Suppressor macrophage treated with lipopolysaccharide for 4 hours (primary cell): ENCODE data around the gene BFSP1.

Source experiments
- DNase-seq: peaks from one replicate; pipeline ENCODE4 v3.0.0-alpha.2; 2020

BFSP1 gene

DNA sequence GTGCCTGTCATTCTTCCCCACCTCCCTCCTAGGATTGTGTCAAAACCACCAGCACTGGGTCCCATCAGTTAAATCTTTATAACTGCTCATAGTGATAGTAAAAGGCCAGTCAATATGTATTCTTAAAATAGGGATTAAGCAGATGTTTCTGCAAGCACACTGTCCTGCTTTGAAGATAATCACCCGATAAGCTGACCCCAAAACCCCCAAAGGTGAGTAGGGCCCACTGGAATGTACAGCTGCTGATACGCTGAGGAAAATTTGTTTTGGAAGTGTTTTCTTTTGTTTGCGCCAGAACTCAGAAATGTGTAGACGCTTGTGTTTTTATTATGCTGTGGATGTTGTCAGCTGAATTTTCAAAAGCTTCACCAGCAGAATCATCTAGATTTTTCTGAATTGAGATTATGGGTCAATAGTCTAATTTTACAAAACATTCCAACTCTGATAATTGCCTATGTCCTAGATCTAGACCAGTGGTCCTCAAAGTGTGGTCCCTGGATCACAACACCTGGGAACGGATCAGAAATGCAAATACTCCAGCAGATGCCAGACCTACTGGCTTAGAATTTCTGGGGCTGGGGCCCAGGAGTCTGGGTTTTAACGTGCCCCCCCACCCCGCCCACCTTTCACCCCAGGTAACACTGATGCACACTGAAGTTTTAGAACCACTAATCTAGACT is 11.4 kb downstream of the BFSP1 start:
- no peak for DNase-seq

DNA sequence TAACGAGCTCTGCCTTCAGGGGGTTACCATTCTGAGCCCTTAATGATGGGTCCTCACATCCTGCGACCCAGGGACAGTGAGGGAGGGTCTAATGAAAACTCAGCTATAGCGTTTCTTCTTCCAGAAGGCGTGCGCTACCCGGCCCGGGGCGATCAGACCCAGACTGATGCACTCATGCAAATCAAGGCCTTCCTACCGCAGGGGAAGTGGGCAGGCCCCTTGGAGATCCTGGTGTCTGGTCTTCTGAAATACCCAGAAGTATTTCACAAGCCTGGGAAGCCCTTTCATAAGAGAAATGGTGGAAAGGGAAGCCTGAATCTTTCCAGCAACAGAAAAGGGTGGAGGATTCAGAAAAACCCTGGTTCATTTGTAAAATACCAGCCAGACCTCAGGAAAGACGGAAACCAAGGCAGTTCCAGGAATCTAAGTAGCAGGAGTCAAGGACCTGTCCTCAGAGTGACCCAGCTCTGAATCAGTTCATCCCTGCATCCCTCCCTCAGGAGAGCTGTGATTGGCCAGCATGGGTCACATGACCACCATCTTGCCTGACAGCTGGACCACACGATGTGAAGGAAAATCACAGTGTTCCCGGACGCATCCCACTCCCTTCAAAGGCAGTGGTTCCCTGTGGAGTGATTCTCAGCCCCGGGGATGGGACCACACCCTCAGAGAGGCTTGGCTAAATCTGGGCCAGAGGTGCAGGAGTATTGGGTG is 12.7 kb downstream of the BFSP1 start:
- DNase-seq, result peak; percentile 78

DNA sequence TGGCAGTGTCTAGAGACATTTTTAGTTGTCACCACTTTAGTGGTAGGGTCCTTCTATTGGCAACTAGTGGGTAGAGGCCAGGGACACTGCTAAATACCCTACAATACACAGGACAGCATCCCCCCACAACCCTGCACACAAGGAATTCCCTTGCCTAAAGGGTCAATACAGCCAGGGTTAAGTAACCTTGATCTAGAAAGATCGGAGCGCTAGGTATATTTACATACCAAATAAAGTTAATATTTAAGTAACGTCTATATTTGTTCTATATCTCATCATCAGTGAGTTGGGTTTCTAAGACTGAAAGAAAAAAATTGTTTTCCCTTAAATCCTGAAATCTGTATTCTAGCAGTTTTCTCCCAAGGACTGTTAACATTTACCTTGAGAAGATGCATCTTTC is 16.1 kb downstream of the BFSP1 start:
- no peak for DNase-seq

DNA sequence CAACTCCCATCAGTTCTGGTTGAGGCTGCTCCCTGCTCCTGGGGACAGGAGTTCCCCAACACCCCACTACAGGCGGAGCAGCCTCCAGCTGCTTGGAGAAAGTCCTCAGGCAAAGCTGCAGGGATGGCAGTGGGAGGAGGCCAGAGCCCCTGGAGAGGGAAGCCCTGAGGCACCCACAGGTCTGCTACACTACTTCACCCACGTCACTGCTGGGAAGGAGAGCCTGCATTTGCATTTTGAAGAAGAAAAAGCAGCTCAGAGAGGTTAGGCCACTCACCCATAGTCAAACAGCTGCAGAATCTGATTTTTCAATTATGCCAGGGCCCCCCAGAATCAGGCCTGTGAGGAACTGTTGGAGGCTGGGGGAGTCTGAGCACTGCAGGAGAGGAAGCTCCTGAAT is 17.2 kb downstream of the BFSP1 start:
- DNase-seq, result no peak

DNA sequence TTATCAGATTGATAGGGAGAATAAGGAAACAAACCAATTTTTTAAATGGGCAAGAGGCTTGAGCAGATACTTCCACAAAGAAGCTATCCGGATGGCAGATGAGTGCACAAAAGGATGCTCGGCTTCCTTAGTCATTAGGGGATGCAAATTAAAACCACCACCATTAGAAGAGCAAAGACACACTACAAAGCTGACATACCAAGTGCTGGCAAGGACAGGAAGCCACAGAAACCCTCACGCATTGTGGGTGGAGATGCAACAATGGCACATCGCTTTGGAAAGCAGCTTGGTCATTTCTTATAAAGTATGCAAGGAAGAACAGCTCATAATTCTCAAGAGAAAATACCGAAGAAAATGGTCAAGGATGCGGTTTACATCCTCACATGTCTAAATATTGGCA is 19.8 kb downstream of the BFSP1 start:
- DNase-seq, result no peak

DNA sequence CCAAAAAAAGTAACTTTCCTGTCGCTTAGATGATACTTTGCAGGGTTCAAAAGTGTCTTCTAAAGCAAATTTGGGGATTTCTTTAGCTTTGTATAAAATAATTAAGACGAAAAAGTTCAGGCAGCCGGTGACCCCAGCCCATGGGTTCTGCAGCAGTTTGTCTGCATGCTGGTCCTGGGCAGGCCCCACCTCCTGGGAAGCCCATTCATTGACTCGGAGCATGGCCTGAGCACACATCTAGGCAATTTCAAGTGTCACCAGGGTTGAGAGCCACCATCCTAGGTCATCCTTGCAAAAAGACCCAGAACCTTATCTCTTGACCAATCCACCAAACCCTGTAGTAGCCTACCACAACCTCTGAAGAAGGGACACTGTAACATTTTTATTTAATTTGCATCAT is 20.6 kb downstream of the BFSP1 start:
- DNase-seq, result no peak

DNA sequence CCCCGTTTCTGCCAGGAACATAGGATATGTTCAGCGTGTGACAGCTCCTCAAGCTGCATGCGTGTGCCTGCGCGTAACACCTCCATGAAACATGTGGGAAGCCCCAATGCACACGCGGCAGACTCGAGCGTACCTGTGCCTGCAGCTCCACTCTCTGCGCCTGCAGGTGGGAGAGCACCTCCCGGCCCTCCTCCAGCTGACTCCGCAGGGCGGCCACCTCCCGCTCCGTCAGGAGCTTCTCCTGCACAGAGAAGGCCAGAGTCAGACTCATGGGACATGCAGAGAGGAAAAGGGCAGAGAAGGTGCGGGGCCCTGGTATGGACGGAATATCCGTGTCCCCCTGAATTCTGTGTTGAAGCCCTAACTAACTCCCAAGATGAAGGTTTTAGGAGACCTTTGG is 22.4 kb downstream of the BFSP1 start:
- no peak for DNase-seq

DNA sequence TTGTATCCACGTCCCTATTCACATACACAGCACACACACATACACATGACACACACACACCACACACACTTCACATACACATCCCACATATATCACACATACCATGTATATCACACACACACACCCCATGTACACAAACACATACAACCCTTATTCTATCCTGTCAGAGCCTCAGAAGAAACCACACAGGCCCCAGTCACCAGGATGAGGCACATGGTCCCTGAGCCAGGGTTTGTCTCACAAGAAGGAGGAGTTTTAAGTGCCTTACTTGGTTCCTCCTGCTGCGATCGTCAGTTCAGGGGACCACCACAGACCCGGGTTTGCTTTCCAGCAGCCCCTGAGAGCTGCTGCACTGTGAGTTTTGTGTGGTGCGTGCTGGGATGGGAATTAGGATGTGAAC is 23.6 kb downstream of the BFSP1 start:
- DNase-seq, result no peak

DNA sequence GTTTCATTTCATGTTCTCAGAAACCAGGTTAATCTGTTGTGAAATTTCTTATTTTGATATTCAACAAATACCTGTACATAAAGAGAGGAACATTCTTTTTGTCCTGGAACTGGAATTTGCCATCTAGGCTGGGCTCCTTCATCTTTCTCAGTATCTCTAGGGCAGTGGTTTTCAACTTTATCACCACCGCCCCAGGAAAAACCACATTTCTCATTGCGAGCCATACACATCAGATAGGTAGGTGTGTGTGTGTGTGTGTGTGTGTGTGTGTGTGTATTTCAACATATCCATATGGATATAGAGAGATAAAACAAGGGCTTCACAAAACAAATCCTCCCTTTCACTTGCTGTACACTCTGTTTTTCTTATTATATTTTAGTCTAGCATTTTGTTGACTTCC is 24.1 kb downstream of the BFSP1 start:
- DNase-seq, result no peak

DNA sequence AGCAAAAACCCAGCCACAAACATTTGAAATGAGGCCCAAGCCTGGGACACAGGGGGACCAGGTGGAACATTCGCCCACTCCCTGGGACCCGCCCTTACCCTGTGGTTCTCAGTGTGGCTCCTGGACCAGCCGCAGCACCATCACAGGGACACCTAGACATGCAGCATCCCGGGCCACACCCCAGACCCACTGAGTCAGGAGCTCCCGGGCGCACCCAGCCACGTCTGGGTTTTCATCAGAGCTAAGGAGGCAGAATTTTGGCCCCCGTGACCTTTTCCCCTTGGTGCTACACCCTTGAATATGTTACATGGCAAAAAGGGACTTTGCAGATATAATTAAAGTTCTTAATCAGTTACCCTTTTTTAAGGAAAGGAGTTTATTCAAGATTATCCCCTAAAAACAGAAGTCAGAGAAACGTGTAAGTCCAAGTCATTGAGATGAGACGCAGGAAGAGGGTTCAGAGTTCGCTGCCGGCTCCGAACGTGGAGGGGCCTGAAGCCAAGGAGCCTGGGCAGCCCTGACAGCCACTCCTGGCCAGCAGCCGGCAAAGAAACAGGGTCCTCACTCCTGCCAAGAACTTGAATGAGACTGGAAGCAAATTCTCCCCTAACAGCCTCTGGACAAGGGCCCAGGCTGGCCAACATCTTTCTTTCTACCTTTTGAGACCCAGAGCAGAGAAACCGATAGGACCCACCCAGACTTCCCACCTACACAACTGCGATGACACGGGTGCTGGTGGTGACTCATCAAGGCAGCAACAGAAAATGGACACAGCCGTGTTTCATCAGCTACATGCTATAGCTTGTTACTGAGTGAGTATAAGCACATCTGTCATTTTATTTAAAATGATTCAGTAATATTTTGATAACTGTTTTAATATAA is 25.3 kb downstream of the BFSP1 start:
- DNase-seq, result peak; percentile 62

DNA sequence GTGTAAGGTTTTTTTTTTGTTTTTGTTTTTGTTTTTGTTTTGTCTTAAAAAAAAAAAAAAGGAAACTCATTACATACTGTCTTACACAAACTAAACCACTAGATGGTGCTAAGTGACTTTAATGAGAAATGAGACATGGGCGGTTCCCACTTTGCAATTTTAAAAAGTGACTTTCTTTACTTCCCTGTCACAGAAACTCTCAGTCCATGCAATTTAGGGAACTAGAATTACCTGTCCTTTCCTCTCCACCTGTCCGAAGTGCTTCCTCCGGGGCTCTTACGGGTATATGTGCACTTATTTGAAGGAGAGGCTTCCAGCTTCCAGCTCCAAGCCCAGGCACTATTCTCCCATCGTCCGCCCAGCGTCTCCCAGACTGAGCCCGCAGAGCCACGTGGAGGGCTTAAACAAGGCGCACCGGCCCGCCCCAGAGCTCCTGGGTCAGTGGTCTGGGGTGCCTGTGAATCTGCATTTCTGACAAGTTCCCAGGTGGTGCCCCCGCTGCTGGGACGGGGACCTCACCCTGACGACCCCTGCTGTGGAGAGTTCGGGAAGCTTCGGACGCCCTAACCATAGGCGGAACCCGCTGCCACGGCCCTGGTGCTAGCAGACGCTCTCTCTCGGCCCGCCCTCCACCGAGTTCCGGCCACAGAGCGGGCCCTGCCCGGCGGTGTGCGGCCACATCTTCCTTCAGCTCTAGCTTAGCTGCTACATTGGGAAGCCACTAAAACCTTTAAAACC is 26.1 kb downstream of the BFSP1 start:
- peak; percentile 80 for DNase-seq

DNA sequence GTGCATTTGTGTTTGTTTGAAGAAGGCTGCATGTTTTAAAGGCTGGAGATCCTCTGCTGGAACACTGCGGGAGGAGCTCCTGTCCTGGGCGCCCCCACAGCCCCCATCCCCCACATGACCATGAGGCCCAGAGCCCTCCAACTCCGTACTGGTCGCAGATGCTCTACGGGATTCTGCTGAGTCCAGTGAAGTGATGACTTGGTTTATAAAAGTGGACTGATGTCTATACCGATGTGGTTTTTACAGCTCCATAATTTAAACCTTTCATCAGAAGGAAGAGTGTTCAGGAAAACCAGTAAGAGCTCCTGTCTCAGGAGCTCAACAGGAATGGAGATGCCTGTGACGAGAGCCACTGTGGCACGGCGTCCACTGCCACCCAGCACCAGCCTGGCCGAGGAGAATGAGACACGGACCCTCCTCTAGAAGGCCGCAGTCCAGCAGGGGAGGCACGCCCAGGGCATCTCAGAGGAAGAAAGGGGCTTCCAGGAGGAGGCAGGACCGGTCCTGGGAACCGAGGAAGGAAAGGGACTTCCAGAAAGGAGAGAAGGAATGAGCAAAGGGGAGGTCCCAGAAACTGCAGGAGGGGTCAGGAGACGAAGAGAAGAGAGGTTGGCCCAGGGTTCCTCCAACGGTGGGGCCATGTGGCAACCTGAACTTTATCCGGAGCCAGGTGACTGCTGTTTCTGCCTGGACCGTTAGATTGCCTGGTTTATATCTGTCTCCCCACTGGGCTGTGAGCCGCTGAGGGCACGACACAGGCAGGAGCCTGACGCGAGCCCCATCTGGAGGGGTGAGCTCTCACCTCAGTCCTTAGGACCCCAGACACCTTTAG is 26.9 kb downstream of the BFSP1 start:
- DNase-seq, result no peak

DNA sequence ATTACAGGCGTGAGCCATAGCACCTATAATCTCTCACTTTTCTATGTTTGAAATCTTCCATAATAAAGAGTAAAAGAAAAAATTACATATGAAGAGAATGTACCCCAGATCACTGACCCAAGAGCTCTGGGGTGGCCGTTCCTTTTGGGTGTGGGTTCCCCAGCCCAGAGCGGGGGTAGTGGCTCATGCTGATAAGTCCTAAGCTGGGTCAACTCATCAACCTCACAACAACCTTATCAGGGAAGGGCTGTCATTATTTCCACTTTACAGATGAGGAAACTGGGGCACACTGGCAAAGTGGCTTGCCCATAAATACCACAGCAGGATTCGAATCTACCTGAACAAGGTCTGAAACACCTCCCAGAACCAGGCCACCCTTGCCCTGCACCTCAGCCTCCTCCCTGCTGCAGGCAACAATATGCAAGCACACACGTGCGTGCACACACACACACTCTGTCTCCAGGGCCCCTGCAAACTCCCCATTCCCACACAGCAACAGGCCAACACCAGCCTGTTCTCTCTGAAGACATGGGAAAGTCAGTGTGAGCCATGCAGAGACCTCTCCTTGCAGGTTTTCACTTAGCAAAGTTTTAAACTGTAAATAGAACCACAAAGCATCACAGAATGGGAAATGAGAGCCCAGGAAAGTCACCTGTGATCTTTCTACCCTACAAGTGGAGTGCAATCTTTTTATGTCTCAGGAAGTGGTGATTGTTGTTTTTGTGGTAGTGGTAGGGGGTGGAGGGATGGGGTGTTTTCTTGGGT is 27.7 kb downstream of the BFSP1 start:
- no peak for DNase-seq

DNA sequence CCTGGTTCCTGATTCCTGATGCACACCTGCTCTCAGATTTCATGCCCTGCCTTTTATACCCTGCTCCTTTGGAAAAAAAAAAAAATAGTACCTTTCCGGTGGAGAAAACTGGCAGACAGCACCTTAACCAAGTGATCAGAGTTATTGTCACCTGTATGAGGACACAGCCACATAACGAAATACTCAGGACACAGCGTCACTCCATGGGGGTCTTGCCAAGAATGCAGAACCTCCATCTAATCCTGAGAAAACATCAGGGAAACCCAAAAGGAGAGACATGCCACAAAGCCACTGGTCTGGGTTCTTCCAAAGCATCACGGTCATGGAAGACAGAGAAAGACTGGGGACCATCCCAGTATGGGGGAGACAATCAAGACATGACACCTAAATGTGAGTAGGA is 29.1 kb downstream of the BFSP1 start:
- no peak for DNase-seq

DNA sequence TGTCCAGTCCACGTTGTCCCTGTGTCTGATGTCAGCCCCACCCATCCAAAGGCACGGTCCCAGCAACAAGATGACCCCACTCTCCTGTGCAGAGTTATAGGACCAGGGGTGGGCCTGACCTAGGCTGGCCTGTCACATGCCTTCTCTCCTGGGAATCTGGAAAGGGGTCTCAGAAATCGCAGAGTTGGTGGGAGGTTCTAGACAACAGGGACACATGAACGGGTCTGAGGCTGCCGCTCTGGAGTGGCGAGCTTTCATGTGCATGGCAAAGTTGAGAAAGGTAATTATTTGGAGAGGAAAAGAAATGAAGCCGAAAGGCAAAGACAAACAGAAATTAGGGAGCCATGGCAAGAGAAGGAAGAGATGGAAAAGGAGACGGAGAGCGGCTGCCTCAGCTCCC is 29.5 kb downstream of the BFSP1 start:
- no peak for DNase-seq

DNA sequence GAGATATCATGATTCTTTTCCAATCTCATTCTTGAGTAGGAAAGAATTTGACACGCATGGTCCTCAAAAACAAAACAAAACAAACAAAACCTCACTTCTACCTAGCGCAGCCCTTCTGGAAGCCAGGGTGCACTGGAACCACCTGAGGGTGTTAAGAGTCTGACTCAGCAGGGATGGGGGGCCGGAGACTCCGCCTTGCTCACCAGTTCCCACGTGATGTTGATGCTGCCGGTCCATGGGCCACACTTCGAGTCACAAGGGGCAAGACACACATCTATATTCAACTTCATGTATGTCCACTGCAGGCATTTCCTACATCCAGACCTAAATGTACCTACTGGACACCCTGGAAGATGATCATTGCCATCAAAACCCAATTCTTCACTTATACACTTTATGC is 30.4 kb downstream of the BFSP1 start:
- no peak for DNase-seq

DNA sequence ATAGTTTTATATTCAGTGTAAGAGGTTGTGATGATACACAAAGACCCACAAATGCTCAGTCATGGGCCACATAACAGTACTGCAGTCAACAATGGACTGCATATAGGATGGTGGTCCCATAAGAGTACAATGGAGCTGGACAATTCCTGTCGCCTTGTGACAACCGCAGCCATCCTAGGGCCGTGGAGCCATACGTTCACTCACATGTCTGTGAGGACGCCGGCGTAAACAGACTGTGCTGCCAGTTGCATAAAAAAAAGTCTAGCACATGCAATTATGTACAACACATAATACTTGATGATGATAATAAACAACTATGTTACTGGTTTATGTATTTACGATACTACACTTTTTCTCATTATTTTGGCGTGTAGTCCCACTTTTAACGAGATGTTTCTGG is 30.9 kb downstream of the BFSP1 start:
- no peak for DNase-seq

DNA sequence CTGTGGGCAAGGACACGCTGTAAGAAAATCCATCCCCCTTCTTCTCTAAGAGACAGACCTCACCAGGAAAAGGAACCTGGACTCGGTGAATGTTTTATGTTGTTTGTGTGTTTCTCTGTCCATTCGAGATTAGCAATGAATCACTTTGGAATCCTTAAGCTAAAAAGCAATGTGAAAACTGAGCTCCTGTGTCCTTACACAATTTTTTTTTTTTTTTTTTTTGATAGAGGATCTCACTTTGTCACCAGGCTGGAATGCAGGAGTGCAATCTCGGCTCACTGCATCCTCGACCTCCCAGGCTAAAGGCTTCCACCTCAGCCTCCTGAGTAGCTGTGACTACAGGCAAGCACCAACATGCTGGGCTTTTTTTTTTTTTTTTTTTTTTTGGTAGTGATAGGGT is 32.1 kb downstream of the BFSP1 start:
- DNase-seq, result no peak

DNA sequence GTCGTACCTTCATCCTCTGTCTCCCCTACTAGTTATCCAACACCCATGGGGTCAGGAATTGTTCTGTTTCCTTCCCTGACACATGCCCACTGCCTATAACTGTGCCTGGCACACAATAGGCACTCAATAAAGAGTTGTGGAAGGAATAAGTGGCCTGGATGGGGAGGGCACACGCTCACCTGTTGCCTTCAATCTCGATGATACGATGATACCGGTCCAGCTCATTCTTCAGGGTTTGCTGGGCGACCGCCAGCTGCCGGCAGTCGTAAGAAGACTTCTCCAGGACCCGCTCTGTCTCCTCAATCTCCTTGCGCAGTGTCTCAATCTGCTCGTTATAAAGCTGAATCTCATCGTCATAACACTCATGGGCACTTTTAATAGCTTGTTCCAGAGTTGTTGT is 32.5 kb downstream of the BFSP1 start:
- DNase-seq, result no peak

DNA sequence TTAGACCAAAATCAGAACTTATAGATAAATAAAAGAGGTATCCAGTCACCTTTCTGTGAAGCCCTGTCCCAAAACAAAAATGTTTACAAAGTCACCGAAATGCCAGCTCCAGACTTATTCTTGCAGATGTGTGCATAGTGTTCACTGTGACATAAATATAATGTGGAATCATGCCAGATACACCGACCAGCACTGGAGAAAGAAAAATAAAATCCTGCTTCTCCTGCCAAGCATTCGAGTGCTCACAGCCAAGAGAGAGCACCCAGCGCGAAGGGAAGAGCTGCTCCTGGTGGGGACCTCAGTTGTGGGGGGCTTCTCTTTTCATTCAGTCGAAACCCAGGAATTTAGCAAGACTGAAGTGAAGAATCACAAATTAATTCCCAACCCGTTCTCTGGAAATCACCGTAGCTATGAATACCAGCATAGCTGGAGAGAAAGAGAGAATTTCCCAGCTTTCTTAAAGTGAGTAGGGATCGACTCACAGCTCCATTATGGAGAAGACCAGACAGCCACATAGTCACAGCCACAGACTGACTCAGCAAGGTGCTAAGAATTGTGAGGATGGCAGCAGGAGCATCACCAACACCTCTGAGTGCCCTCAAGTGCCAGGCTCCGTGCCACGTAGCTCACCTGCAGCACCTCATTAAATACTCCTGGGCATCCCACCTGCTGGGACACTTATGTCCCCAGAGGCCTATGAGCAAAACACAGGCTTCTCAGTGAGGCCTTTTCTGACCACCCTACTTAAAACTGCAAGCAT is 33.2 kb downstream of the BFSP1 start:
- no peak for DNase-seq

DNA sequence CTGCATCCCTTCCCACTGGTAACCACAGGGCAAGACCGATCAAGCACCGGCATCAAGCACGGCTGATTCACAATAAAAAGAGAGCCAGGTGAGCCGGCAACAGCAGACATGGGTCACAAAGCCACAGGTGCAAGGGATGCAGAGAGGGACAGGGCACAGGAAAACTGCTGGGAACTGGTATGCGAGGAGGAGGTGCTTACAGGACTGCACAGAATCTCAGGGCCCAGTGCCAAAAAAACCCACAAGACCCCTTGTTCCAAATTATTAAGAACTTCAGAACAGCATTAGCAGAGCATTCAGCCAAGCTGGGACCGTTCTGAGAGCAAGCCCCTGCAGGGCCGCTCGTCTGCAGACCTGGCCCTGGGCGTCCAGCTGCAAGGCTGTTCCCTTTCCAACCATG is 35.4 kb downstream of the BFSP1 start:
- DNase-seq, result no peak
